GM18508 (cell line): Measurements from ENCODE around the gene C4orf51.
"Not testable (repeated sequence)": the region's sequence is repeated elsewhere in the genome, so short reads cannot be mapped to it uniquely, and the experiment has no call there.

Experiments
- ATAC-seq: cut with Tn5 transposase; IDR thresholded peaks from one replicate; pipeline ENCODE4 v1.9.1; 2021; ENCODE audit warnings: moderate number of reproducible peaks; ENCODE audit not compliant: insufficient read depth, unreplicated experiment

C4orf51 gene

GRCh38 chr4:145679991-145680455 is at the start of gene C4orf51:
TSS of gene C4orf51 (plus strand) at chr4:145680146. CDS start at chr4:145680204, 58 bp downstream.
- ATAC-seq = no peak

GRCh38 chr4:145635117-145635516 is 44.8 kb upstream of the C4orf51 start:
- no peak for ATAC-seq

GRCh38 chr4:145635630-145636029 is 44.3 kb upstream of the C4orf51 start:
- no peak for ATAC-seq

- no peak for ATAC-seq
Measured at GRCh38 chr4:145639186-145639698, 40.7 kb upstream of the C4orf51 start.

- ATAC-seq = not testable (repeated sequence)
Measured at GRCh38 chr4:145640236-145640635, 39.7 kb upstream of the C4orf51 start.

GRCh38 chr4:145643295-145643694 is 36.7 kb upstream of the C4orf51 start:
- ATAC-seq = no peak

GRCh38 chr4:145644699-145645098 is 35.2 kb upstream of the C4orf51 start:
- no peak for ATAC-seq

- no peak for ATAC-seq
Measured at GRCh38 chr4:145656156-145656555, 23.8 kb upstream of the C4orf51 start.

GRCh38 chr4:145660064-145660463 is 19.9 kb upstream of the C4orf51 start:
- ATAC-seq = no peak

- no peak for ATAC-seq
Measured at GRCh38 chr4:145663194-145663593, 16.8 kb upstream of the C4orf51 start.

- no peak for ATAC-seq
Measured at GRCh38 chr4:145665773-145666172, 14.2 kb upstream of the C4orf51 start.

- ATAC-seq = no peak
Measured at GRCh38 chr4:145670422-145670821, 9.5 kb upstream of the C4orf51 start.

GRCh38 chr4:145679520-145679919 is 426 bp upstream of the C4orf51 start:
- ATAC-seq = no peak

- ATAC-seq = no peak
Measured at GRCh38 chr4:145680902-145681301, 956 bp downstream of the C4orf51 start.

- ATAC-seq = no peak
Measured at GRCh38 chr4:145681518-145681917, 1.6 kb downstream of the C4orf51 start.

- no peak for ATAC-seq
Measured at GRCh38 chr4:145681956-145682355, 2.0 kb downstream of the C4orf51 start.

- ATAC-seq = no peak
Measured at GRCh38 chr4:145686991-145687390, 7.0 kb downstream of the C4orf51 start.

- no peak for ATAC-seq
Measured at GRCh38 chr4:145690610-145691009, 10.7 kb downstream of the C4orf51 start.

GRCh38 chr4:145691416-145691815 is 11.5 kb downstream of the C4orf51 start:
- ATAC-seq = not testable (repeated sequence)

- ATAC-seq = no peak
Measured at GRCh38 chr4:145694929-145695328, 15.0 kb downstream of the C4orf51 start.

- no peak for ATAC-seq
Measured at GRCh38 chr4:145697332-145697731, 17.4 kb downstream of the C4orf51 start.

GRCh38 chr4:145698507-145698906 is 18.6 kb downstream of the C4orf51 start:
- no peak for ATAC-seq
